NCI-H526 (cell line): ENCODE data around the gene SLC9A9.

Experiments
- DNase-seq, 2 experiments: peaks; one replicate each; lab custom pipeline; 2025; lab: John Stamatoyannopoulos, UW

The SLC9A9 gene

GRCh38 chr3:143356839-143357238 lies 491.4 kb downstream of the SLC9A9 start:
- DNase-seq = no peak

- DNase-seq = no peak
Observed at GRCh38 chr3:143354342-143354741, 493.9 kb downstream of the SLC9A9 start.

- DNase-seq = no peak
Observed at GRCh38 chr3:143352850-143353550, 495.3 kb downstream of the SLC9A9 start.

GRCh38 chr3:143351895-143352608 lies 496.2 kb downstream of the SLC9A9 start:
- DNase-seq = no peak

GRCh38 chr3:143351354-143351753 lies 496.9 kb downstream of the SLC9A9 start:
- no peak for DNase-seq

- no peak for DNase-seq
Observed at GRCh38 chr3:143349455-143349854, 498.8 kb downstream of the SLC9A9 start.

GRCh38 chr3:143348486-143349327 lies 499.6 kb downstream of the SLC9A9 start:
- DNase-seq = peak in 1 of 2 experiments; percentile 11

GRCh38 chr3:143344516-143345165 lies 503.6 kb downstream of the SLC9A9 start:
- no peak for DNase-seq

- no peak for DNase-seq
Observed at GRCh38 chr3:143343944-143344343, 504.3 kb downstream of the SLC9A9 start.

- DNase-seq = no peak
Observed at GRCh38 chr3:143343031-143343430, 505.2 kb downstream of the SLC9A9 start.

- no peak for DNase-seq
Observed at GRCh38 chr3:143339451-143339850, 508.8 kb downstream of the SLC9A9 start.

- no peak for DNase-seq
Observed at GRCh38 chr3:143337387-143337786, 510.9 kb downstream of the SLC9A9 start.

GRCh38 chr3:143334231-143334630 lies 514.0 kb downstream of the SLC9A9 start:
- DNase-seq = no peak

- no peak for DNase-seq
Observed at GRCh38 chr3:143333367-143333766, 514.9 kb downstream of the SLC9A9 start.

GRCh38 chr3:143332026-143332425 lies 516.2 kb downstream of the SLC9A9 start:
- DNase-seq = no peak

- no peak for DNase-seq
Observed at GRCh38 chr3:143331350-143331749, 516.9 kb downstream of the SLC9A9 start.

- DNase-seq = no peak
Observed at GRCh38 chr3:143330296-143330868, 517.9 kb downstream of the SLC9A9 start.

- no peak for DNase-seq
Observed at GRCh38 chr3:143329567-143330211, 518.6 kb downstream of the SLC9A9 start.

GRCh38 chr3:143328451-143328850 lies 519.8 kb downstream of the SLC9A9 start:
- DNase-seq = no peak

- no peak for DNase-seq
Observed at GRCh38 chr3:143326983-143327778, 521.1 kb downstream of the SLC9A9 start.
